T-helper 1 cell (primary cell): ENCODE results near the gene AGTRAP.

Experiments used
- DNase-seq, 5 donors: peaks; one replicate each; pipeline ENCODE4 v3.0.0-alpha.2; 2012 to 2020

AGTRAP gene

DNA sequence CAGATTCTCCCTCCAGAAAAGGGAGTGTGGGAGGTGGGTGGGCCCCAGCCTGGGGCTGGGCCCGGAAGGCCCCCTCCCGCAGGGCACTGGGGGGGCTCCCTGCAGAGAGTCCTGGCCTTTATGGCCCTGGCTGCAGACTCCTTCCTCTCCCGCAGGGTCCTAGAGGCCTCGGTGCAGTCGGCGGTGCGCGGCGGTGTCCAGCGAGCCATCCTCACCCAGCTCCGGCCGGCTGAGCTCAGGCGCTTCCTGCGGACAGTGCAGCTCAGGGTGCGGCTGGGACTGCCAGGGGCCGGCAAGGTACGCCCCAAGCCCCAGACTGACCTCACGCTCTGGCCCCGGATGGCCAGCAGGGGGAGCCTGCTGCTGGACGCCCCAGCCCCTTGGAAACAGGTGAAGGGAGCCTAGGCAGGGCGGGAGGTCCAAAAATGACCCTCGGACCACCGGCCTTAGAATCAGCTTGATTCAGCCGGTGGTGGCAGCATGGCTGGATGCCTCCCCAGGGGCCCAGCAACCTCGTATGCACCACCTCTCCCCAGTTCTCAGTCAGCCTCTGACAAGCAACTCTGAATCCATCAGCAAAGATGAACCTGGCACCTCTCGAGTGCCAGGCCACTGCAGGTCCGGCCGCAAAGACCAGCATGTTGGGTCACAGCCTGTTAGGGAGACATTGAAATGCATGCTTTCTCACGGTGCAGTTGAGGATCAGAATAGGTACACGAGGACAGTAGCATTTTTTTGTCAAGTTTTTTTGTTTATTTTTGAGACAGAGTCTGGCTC is 49.2 kb downstream of the AGTRAP start:
- peak in 1 of 5 donors; percentile 22 for DNase-seq

DNA sequence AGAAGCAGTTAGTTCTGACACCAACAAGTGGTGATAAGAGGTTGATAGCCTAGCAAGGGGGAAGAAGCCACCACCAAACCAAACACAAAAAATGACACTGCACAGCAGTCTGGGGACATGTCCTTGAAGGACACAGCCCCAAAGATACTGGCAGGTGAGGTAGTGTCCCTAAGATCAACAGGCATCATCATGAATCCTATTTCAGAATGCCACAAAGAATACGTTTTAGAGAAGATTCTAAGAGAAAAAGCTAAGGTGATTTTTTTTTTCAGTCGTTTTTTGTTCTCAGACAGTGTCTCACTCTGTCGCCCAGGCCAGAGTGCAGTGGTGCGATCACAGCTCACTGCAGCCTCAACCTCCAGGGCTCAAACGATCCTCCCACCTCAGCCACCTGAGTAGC is 50.2 kb downstream of the AGTRAP start:
- no peak for DNase-seq

DNA sequence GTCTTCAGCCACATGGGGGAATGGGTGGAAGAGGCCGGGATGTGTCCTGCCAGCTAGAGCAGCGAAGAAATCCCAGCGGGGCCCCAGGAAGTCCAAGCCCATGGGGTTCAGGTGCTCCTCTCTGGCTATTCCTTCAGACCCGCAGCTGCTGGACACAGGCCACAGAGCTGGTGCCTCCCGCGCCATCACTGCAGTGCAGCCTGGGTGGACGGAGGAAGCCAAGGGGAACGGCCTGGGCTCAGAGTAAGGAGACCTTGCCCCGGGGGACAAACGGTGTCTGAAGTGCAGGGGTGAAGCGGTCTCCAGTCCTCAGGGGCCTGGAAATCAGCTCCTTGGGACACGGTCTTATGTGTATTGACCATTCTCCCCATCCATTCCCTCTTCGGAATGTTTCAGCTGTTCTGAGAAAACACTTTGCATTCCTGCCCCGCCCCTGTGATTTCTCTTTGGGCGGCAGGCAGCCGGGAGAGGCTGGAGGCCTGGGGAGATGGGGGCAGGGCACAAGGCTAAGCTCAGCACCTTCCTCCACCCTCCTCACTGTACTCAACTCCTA is 51.4 kb downstream of the AGTRAP start:
- DNase-seq, result no peak

DNA sequence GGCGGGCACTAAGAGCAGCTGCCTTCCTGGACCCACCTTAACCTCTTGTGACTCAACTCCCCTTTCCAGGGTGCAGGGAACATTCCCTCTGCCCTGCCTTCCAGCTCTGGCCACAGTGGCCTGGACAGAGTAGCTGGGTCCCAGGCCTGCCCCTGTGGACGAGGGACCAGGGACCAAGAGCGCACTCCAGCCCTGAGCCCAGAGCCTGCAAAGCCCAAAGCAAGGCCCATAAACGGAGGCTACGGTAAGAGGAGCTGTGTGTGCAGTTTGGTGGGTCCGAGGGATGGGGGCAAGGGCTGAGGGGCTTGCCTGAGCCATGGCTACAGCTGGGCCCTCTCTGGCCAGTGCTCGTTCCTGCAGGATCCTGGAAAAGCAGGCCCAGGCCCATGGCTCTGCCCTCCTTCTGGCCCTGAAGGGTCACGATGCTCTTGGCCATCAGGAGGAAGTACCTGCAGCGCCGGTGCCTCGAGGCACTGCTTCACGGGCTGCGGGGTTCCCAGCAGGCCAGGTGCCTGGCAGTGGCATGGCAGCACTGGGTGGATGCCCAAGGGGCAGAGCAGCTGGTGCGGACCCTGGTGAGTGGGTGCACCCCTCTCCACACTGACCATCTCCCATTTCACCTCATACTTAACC is 52.0 kb downstream of the AGTRAP start:
- no peak for DNase-seq

DNA sequence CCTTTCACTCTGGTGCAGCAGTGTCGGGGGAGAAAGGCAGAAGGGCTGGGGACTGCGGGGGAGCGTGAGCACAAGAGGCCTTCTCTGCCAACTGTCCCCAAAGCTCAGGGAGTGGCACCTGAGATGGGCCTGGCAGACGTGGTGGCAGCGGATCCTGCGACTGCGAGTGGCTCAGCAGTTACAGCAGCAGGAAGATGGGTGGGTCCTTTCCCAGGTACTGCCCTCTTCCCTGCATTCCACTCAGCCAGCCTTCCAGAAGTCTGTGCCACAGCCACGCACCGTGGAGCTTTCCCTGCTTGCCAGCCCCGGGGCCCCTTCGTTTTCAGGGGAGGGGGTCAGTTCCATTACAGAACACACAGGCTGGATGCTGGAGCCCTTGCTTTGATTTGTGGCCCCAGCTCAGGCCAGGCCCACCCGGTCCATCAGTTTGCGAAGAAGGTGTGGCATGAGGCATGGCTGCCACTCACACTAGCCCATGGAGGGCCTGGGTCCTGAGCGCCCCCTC is 52.7 kb downstream of the AGTRAP start:
- no peak for DNase-seq

DNA sequence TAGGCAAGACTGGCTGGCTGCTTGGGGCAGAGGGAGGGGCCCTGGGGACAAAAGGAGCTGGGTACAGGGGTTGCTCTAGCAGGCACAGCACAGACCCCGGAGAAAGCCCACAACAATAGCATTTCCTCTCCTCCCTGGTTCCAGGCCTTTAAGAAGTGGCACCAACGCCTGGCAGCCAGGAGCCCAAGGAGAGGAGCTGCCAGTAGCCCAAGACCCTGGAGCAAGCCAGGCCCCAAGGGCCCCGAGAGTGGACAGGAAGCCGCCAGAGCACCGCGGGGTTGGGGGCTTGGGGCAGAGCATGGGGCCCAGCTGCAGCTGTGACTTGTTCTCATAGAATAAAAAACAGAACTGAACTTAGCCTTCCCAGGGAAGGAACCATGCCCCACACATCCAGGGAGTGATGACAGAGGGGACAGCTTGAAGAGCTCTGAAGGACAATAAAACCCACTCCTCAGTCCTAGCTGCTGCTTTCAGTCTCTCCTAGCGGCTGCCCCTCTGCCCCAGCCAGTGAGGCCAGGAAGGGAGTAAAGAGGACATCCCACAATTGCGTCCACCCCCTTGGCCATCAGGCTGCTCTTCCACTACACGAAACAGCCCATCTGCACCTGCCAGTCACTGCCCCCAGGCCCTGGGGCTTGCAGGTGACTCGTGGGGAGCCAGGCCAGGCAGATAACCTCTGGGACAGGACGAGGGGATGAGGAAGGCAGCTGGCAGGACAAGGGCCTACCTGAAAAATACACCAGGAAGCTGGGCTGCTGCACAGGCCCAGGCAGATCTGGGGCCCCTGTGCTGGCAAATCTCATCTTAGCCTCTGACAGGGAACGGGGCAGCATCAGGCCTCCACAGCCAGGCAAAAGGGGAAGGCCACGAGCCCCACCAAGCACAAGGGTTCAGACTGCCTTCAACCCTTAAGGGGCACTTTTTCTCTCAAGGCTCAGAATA is 53.5 kb downstream of the AGTRAP start:
- DNase-seq, result no peak

DNA sequence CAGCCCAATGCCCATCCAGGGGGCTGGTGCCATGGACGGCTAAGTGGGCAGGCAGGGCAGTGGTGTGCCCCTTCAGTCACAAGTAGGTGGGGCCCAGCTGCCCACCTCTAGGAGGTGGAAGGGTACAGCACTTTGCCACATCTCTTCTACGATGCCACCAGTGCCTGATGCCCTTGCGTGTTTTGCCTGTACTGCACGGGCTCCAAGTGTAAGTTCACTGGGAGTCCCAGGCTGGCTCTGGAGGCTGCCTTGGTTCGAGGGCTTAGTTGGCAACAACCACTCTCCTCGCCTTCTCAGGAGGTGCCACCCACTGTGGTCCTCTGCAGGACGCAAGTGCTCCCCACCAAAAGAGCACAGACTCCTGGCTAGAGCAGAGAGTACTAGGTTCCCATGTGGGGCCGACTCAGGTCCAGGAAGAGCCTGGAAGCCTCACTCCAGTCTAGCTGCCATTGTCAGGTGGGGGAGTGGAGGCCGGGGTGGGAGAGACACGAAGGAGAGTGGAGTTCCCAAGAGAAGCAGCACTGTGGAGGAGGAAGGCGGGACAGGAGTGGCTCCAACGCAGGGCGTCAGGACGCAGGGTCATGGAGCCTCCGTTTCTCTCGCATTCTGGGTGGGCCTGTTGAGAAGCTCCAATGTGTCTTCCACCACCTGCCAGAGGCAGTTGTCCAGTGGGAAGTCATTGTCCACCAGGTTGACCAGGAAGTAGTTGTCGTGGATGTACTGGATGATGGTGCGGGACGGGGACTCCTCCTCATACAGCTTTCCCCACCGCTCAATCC is 54.4 kb downstream of the AGTRAP start:
- DNase-seq, result no peak

DNA sequence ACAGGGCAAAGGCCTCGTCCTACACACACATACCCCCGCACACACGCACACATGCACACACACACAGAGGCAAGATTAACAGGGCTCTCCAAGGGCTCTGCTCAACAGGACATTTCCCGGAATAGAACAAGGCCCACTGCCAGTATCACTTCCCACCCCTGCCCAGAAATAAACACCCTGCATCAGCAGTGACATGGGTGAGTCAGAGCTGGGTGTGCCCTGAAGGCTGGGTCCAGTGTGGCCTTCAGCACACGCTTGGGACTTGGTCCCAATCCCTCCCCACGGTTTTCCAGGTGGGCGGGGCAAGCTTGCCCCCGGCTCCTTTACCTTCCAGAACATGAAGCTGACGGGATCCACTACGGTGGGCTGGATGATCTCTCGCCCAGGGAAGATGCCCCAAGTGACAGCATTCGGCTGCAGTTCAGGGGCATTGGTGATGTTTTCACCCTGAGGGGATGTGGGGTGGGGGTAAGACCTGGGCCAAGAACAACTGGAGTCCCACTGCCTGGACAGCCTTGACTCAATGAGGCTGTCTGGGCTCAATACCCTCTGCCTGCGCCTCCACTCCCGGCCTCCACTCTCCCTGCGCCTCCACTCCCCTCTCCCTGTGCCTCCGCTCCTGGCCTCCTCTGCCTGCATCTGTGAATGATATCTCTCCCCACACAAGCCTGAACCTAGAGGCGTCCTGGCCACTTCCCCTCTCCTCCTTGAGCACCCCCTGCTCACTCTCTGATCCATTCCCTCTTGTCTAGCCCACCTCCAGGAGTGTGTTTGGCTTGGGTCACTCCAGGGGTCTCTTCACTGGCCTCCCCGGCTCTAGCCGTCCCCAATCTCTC is 55.2 kb downstream of the AGTRAP start:
- DNase-seq, result no peak

DNA sequence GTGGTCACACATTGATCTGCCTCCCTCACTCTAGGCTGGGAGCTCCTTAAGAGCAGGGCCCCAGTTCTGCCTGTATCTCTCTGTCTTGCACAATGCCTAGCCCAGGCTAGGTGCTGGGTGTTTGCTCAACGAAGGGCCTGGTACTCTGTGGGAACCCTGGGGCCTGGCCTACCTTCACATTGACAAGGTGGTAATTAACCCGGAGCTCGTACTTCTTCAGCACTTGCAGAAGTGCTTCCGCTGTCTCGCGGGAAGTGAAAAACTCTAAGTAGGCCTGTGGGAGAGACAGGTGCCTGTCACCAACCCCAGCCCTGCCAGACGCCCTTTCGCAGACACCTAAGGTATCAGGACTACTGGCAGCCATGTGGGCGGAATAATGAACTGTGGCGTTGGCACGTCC is 56.2 kb downstream of the AGTRAP start:
- DNase-seq, result no peak

DNA sequence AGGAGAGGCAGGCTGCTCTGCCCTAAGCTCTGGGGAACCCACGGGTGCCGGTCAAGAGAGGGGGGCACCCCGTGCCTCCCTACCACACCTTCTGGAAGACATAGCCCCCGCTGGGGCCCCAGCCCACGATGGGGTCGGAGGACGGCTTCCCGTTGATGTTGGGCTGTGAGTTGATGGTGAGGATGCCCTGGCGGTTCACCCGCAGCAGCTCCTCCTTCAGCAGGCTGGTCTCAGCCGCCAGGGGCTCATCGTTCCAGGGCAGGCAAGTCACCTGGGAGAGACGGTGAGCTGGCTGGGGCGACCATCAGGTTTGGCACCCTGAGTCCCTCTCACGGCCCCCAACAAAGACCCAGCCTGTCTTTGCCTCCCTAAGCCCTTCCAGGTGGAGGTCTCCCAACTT is 57.9 kb downstream of the AGTRAP start:
- DNase-seq, result no peak

DNA sequence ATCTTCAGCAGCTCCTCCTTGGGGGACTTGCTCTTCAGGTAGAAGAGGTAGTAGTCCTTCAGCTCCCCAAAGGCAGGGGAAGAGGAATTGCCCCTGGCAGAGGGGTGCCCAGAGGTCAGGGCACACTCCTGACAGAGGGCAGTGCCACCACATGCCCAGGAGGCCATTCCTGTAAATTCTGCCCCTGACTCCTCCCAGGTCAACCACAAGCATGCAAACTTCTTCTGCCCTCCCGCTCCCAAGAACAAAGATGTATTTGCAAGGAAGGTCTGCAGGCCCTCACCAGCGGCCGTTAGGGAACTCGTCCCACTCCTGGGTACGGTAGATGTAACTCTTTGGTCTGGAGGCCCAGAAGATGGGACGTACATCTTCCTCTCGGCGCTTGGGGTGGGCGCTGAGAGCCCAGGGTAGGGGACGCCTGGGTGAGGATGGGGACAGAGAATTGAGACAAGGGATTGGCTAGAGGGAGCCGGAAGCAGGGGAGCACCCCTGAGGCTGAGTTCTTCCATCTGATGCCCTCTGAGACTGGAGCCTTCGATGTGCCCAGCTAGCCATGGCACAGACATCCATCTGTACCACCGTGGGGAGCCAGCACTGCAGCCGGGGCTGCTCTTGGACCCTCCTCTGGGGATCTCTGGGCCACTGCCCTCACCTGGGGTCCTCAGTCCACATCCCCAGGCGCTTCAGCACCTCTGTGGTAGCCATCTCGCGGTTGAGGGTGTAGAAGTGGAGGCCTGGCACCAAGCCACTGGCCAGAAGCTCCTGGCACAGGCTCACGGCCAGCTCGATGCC is 58.7 kb downstream of the AGTRAP start:
- no peak for DNase-seq

DNA sequence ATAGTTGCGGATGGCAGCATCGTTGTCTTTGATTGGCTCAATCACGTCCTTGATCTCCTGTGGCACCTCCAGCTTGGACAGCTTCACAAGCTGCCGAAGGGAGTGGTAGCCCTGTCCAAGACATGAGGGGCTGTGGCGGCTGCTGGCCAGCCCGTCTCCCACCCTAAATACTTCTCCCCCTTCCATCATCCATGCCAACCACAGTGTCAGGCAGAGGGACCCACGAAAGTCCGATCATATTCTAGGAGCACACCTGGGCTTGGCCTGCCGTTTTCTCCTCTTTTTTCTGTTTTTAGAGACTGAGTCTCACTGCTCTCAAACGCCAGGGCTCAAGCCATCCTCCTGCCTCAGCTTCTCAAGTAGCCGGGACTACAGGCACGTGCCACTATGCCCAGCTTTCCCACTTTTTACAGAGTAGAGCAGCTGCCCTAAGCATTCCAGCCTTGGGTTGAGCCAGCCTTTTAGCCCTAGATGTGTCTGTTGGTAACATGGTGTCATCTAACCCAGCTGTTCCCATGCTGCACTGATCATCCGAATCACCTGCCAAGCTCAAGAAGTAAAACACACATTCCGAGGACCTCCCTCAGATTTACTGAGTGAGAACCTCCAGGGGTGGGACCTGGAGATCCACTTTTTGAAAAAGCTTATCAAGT is 59.4 kb downstream of the AGTRAP start:
- no peak for DNase-seq

DNA sequence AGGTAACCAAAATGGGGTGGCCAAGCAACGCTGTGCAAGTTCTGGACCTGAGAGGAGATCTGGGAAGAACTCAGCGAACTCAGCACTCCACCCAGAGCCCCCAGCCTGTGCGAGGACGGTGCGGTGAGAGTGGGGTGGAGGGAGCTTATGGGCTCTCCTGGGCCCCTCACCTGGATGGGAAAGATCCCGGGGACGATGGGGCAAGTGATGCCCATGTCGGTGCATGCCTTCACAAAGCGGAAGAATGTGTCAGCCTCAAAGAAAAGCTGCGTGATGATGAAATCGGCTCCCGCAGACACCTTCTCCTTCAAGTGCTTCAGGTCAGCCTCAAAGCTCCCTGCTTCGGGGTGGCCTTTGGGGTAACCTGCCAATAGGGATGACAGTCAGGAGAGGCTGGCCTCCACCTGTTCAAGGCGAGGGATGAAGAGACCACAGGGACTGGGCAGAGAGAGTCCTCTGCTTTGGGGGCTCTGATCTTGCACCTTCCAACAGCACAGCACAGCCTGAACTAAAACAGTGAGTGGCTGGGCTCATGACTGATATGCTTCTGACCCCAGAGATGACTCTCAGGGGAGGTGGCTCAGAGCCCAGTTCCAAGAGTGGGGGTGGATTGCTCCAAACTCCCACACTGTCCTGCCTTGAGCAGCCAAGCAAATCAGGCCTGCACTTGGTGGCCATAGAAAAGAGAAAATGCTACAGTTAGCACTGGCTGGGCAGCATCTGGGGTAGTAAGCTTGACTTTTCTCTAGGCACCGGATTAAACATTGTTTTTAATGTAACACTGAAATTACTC is 60.3 kb downstream of the AGTRAP start:
- no peak for DNase-seq

DNA sequence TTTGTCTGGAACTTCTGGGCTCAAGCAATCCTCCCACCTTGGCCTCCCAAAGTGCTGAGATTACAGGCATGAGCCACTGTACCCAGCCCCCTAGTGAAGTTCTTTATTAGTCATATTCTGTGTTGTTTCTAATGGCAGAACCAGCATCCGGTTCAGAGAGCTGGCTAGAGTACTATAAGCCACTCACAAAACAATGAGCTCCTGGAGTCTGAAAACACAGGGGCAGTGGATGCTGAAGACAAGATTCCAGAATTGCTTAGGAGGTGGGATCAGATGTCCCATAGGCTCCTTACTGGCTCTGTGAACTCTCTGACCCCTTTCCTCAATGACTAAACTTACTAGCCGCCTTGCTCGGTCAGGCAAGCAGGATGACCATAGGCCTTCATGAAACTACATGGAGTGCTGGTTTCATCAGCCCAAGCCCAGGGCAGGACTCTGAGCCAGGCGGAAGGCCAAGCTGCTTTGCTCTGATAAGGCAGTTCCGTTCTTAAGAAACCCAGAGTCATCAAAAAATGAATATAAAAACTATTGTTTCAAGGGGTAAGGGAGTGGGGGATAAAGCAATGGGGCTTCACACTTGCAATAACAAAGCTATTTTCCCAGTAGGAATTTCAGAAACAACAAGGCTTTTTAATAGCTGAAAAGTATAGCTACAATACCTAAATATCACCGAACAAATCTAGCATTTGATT is 61.7 kb downstream of the AGTRAP start:
- no peak for DNase-seq

DNA sequence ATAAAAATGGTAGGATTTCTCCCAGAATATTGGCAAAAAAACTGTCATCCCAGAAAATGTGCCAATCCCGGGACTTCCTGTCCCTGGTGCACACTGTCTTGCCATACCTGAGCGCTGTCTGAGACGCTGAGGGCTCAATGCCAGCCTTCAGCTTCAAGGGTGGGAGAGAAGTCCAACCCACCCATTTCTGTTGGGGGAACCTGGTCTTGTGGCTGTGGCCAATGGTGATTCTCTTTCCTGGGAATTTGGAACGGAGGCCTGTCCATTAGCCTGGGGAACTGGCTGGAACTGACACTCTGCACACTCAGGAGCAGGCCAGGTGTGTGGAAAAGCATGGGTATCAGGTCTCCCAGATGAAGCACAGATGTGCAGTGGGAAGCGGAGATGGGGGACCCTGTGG is 63.2 kb downstream of the AGTRAP start:
- no peak for DNase-seq

DNA sequence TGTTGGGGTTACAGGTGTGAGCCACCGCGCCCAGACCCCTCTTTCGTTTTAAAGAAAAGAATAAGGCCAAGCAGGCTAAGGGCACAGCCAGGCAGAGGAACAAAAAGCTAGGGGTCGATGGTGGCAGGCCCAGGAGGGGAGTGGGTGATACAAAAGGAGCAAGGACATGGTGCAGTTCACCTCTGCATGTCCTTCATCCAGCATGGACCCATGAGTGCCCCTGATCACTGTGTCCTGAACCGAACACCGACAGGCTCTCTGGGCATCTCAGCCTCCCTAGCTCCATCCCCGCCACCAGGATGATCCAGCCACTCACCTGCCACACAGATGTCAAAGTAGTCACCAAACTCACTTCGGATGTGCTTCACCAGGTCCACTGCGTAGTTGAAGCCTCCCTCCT is 64.0 kb downstream of the AGTRAP start:
- DNase-seq, result no peak

DNA sequence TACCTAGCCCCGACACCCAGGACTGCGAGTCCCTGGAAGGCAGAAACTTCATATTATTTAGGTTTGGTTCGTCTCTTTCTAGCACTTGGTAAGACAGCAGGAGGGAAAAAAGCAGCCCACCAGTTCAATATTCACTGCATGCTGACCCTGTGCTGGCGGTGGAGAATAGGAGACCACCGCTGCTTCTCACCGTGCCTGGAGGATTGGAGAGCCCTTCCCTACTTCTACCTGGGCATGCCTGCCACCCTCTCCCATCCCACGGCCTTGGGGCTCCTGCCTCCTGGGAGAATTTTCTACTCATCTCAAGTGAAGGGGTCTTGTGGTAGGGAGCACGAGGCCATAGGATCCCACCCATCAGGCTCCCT is 64.4 kb downstream of the AGTRAP start:
- no peak for DNase-seq
